GM12873 (cell line): ENCODE results near the gene OR56B4.

Source experiments
- TF ChIP-seq, protein P1 (sequence below): IDR thresholded peaks from 2 replicates; pipeline ENCODE4 v1.5.1; 2012; ENCODE audit warnings: low read depth, mild to moderate bottlenecking, moderate library complexity, low read length, control low read depth; ENCODE audit not compliant: insufficient read depth; ENCODE audit errors: missing control alignments

The OR56B4 gene

DNA sequence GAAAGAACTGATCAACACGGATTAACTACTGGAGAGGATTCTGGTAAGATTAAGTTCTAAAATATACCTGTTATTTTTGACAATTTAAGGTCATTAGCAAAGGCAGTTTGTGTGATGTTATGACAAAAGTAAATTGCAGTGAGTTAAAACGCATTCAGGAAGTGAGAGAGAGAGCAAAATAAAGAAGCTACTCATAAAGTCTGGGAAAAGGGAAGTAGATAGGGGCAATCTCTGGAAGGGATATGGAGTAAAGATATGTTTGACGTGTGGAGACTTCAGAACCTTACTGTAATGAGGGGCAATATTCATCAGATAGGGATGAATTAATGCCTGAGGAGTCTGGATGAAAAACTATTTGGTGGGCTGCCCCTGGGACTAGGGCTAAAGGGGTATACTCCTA is 16.8 kb downstream of the OR56B4 start:
- TF ChIP-seq, protein P1, sequence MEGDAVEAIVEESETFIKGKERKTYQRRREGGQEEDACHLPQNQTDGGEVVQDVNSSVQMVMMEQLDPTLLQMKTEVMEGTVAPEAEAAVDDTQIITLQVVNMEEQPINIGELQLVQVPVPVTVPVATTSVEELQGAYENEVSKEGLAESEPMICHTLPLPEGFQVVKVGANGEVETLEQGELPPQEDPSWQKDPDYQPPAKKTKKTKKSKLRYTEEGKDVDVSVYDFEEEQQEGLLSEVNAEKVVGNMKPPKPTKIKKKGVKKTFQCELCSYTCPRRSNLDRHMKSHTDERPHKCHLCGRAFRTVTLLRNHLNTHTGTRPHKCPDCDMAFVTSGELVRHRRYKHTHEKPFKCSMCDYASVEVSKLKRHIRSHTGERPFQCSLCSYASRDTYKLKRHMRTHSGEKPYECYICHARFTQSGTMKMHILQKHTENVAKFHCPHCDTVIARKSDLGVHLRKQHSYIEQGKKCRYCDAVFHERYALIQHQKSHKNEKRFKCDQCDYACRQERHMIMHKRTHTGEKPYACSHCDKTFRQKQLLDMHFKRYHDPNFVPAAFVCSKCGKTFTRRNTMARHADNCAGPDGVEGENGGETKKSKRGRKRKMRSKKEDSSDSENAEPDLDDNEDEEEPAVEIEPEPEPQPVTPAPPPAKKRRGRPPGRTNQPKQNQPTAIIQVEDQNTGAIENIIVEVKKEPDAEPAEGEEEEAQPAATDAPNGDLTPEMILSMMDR, result no peak

DNA sequence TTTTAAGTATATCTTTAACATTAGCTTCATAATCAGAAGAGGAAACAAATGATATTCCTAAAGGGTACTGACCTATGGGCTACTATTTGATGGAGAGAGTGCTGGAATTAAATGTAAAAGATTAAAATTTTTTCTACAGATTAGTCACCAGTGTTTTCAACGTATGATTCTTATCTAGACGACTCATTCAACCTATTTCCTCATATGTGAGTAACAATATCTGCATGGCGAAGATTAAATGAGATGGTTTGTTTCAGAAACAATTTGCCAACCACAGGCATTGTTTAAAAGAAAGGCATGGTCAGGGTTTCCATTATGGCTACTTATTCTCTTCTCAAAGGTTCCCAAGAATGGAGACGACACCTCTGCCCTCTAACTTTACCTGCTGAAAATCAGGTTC is 20.4 kb downstream of the OR56B4 start:
- TF ChIP-seq, protein P1, result no peak

DNA sequence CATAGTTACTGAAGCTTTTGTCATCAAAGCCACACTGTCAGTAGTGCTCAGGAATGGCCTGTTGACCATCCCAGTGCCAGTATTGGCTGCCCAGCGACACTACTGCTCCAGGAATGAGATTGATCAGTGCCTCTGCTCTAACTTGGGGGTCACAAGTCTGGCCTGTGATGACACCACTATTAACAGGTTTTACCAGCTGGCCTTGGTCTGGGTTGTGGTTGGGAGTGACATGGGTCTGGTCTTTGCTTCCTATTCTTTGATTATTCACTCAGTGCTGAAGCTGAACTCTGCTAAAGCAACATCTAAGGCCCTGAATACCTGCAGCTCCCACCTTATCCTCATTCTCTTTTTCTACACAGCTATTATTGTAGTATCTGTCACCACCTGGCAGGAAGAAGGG is 21.5 kb downstream of the OR56B4 start:
- TF ChIP-seq, protein P1, result no peak

DNA sequence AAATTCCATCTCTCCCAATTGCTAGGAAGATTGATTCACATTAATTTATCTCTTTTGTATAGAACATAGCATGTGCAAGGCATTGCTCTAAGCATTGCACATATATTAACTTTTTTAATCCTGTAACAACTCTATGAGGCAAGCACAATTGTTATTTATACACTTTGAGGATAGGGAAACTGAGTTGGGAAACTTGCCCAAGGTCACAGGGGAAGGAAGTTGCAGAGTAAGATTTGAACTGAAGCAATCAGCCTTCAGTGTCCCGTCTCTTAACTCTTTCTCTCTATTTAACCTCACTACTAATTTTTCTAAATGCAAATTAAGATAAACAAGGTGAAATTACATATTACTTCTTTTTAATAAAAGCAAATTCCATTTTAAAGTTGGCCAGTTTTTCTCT is 22.2 kb downstream of the OR56B4 start:
- TF ChIP-seq, protein P1, result no peak

DNA sequence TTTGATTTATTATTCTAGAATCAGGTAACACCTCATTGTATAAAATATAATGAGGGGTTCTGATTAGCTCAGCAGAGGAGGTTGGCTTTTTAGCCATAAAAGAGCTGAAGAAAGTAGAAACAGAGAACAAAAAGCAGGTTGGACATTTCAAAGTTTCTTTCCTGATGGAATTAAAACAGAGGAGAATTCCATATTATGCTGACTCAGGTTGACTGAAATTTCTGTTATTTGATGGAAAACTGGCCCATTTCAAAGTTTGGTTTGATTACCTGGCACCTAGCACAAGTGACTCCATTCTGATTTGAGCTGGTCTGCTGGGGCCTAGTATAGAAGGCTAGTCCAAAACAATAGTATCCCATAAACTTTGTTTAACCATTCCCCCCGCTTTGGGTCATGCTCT is 24.9 kb downstream of the OR56B4 start:
- TF ChIP-seq, protein P1, result no peak

DNA sequence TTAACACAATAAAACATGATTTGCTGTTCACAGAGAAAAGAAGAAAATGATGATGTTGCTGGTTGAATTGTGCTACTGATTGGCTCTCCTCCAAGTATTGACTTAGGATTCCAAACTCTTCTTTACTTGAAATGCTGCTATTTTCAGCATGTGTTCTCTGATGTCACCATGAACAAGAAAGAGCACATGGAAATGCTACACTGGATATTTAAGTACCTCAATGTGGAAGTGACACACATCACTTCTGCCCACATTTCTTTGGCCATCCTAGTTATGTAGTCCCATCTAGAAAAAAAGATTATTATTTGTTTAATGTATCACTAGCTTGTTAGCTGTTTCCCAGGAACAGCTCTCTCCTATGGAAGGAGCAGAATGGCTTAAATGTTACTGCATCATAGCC is 35.5 kb downstream of the OR56B4 start:
- TF ChIP-seq, protein P1, result no peak

DNA sequence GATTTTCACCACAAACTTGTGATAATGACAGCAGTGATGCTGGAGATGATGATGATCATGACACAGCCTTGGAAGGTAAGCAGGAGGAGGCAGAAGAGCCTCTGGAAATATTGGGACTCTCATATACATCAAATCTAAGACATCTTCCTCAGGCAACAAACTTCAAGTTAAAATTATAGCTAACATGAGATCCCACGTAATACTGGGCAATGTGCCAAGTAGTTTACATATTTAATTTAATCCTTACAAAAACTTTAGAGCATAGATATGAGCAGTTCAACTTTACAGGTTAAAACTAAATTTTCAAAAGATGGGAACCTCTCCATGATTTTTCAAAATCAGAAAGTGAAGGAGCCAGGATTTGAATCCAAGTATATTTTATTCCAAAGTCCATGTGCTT is 43.6 kb downstream of the OR56B4 start:
- TF ChIP-seq, protein P1, result no peak
